Colonic mucosa (tissue), 4 donors: Measurements from ENCODE around the gene SLC17A7. TPM values are rescaled to one million over a fixed set of nuclear protein-coding genes. Genes with fewer than 3 reads are reported as not detected.

ENCODE experiments used
- DNase-seq: peaks from one replicate; pipeline ENCODE4 v3.0.0-alpha.2; 2020
- H3K27ac ChIP-seq: fragments of 200-600 bp; one replicate; pipeline ENCODE4 v1.8.0; 2021
- H3K27me3 ChIP-seq: fragments of 200-600 bp; one replicate; pipeline ENCODE4 v1.8.0; 2021
- H3K36me3 ChIP-seq: fragments of 200-600 bp; one replicate; pipeline ENCODE4 v1.8.0; 2021
- H3K4me1 ChIP-seq: fragments of 200-600 bp; one replicate; pipeline ENCODE4 v1.8.0; 2021; ENCODE audit warnings: mild to moderate bottlenecking
- H3K4me3 ChIP-seq: fragments of 200-600 bp; one replicate; pipeline ENCODE4 v1.8.0; 2021
- H3K9ac ChIP-seq, 2 donors: one replicate each; pipeline ENCODE4 v1.7.0; 2013; ENCODE audit warnings: control low read depth in 2 of 2, low read depth in 2 of 2, low read length in 2 of 2
- H3K9me3 ChIP-seq: fragments of 200-600 bp; one replicate; pipeline ENCODE4 v1.8.0; 2021
- intact Hi-C: fragments of 100-400 bp; cut with DNase I; formaldehyde crosslinking; loops from one replicate; pipeline ENCODE4 v1.14.1; 2022
- total RNA-seq, 2 donors: library from RNA; stranded (reverse); fragmentation: NEBNext Ultra II Directional in 1 of 2; extraction: Animal tissue kit (Norgen Biotek cat#: 25700) in 1 of 2; gene quantifications; one replicate each; pipeline ENCODE4 v1.2.1, GENCODE V29; 2021
- TF ChIP-seq, protein P1 (sequence below): fragments of 200-600 bp; IDR thresholded peaks from one replicate; pipeline ENCODE4 v1.8.0; 2022; ENCODE audit warnings: antibody characterized with exemption, mild to moderate bottlenecking
- donor health status: healthy.
- donor health status: DM: no; HTN: no; CAD: no.
- donor health status: DM: no; HTN: no; CAD: no.

SLC17A7 gene
- total RNA-seq, 2 donors from 2014 or later: 0.21 to 0.25 TPM

- no peaks in the 10 kb centered on the region for H3K4me1 ChIP-seq
- DNase-seq: no peak
- no peak overlapping the region for H3K27ac ChIP-seq
- H3K36me3 ChIP-seq: no peaks in the 10 kb centered on the region
- H3K9me3 ChIP-seq: no peaks in the 10 kb centered on the region
- H3K4me3 ChIP-seq: no peak overlapping the region
- TF ChIP-seq, protein P1, sequence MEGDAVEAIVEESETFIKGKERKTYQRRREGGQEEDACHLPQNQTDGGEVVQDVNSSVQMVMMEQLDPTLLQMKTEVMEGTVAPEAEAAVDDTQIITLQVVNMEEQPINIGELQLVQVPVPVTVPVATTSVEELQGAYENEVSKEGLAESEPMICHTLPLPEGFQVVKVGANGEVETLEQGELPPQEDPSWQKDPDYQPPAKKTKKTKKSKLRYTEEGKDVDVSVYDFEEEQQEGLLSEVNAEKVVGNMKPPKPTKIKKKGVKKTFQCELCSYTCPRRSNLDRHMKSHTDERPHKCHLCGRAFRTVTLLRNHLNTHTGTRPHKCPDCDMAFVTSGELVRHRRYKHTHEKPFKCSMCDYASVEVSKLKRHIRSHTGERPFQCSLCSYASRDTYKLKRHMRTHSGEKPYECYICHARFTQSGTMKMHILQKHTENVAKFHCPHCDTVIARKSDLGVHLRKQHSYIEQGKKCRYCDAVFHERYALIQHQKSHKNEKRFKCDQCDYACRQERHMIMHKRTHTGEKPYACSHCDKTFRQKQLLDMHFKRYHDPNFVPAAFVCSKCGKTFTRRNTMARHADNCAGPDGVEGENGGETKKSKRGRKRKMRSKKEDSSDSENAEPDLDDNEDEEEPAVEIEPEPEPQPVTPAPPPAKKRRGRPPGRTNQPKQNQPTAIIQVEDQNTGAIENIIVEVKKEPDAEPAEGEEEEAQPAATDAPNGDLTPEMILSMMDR: no peak
- intact Hi-C loops: loop anchor here (2.0 kb wide), 1 partner anchor 49 kb away; no protein-coding TSS in a partner anchor
- H3K27me3 ChIP-seq: no peaks in the 10 kb centered on the region
- H3K9ac ChIP-seq: no peak overlapping the region
Measured at GRCh38 chr19:49393881-49394280, 47.4 kb downstream of the SLC17A7 start.

DNA sequence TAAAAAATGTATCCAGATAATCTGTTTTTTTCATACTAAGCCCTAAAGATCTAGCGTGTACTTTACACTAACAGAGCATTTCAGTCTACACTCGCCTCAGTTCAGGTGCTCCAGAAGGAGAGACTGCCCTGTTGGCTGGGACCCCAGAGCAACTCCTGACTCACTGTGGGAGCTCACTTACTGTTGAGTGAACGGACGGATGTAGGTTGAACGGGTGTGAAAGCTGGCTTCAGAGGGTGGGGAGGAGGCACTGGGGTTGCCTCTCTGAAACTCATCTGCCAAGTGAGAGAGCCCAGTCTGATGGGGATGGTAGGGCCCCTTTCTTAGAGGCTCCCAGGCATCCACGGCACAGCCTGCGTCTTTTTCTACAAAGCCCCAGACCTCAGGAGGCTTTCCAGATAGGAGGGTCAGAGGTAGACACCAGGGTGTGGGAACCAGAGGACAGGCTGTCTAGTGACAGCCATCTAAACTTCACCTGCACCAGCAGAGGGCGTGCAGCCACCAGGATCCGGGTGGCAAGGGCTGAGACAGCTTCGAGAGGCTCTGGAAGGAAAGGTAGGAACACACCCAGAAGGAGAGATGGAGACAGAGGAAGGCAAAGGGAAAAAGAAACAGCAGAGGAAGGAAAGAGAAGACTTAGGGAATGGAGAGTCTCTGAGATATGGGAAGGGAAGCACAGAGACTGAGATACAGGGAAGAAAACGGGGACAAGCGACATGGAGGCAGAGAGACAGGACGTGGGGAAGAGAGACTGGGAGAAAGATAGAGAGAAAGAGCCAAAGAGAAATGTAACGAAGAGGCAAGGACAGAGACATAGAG lies 49.5 kb downstream of the SLC17A7 start:
- no peaks in the 10 kb centered on the region for H3K4me1 ChIP-seq
- TF ChIP-seq, protein P1: peak; percentile 56
- H3K9ac ChIP-seq: peak overlapping the region in 1 of 2 donors; percentile 56
- no peaks in the 10 kb centered on the region for H3K36me3 ChIP-seq
- no peaks in the 10 kb centered on the region for H3K9me3 ChIP-seq
- H3K27ac ChIP-seq: no peak overlapping the region
- peak; percentile 81 for DNase-seq
- H3K4me3 ChIP-seq: no peak overlapping the region
- no peaks in the 10 kb centered on the region for H3K27me3 ChIP-seq
- intact Hi-C loops: loop anchor here (2.0 kb wide), 1 partner anchor 51 kb away; no protein-coding TSS in a partner anchor

DNA sequence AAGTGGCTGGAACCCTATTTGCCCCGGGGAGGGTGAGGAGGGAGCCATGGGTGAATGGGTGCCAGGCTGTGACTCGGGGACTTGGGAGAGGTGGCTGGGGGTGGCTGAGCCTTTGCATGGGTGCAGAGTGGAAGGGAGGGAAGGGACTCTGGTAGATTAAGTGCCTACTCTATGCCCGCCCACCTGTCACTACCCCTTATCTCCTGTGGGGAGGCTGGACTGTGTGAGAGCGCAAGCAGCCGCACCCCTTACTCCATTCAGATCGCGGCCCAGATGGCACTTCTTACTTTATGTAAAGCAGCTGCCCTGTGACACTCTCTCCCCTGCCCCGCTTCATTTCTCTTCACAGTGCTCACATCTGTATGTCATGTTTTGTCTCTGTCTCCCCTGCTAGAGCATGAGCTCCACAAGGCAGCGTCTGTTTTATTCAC lies 50.4 kb downstream of the SLC17A7 start:
- Histone ChIP-seq H3K9ac (no peak overlapping the region), H3K9me3 (no peaks in the 10 kb centered on the region), H3K4me1 (no peaks in the 10 kb centered on the region), H3K36me3 (no peaks in the 10 kb centered on the region), H3K27ac (no peak overlapping the region), H3K4me3 (no peak overlapping the region), H3K27me3 (no peaks in the 10 kb centered on the region)
- no peak for DNase-seq
- intact Hi-C loops: no loop called here
- TF ChIP-seq, protein P1: no peak

DNA sequence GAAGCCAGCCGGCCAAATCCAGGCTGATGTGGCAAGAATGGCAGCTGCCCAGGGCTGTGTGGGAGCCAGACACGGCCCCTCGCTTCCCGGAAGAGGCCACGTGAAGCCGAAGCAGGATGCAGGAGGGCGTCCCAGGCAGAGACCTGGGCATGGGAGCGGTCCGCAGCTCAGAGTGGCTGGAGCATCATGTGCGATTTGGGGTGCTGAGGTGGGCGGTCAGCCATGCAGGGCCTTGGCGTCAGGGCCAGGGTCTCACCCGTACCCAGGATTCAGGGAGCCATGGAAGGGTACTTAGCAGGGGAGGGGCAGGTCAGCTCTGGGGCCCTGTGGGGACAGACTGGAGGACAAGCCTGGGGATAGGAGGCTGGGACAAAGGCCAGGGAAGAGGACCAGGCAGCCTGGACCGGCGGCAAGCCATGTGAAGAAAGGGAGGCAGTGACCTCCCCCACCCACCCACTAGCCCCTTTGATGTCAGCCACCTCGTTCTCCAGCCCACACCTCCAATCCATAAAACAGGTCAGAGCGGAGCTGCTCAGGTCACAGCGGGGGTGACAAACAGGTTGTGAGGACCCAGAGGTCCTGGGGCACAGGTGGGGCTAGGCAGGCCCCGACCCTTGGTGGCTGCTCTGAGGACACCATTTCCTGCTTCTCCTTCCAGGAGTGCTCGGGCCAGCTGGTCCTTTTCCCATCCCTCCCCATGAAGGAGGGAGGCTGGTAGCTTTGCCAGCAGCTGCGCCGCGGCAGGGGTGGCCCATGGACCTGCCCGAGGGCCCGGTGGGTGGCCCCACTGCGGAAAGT lies 51.0 kb downstream of the SLC17A7 start:
- no peaks in the 10 kb centered on the region for H3K36me3 ChIP-seq
- no peaks in the 10 kb centered on the region for H3K27me3 ChIP-seq
- TF ChIP-seq, protein P1: no peak
- intact Hi-C loops: no loop called here
- H3K27ac ChIP-seq: no peak overlapping the region
- no peak for DNase-seq
- H3K9ac ChIP-seq: no peak overlapping the region
- H3K4me3 ChIP-seq: no peak overlapping the region
- no peaks in the 10 kb centered on the region for H3K4me1 ChIP-seq
- no peaks in the 10 kb centered on the region for H3K9me3 ChIP-seq

DNA sequence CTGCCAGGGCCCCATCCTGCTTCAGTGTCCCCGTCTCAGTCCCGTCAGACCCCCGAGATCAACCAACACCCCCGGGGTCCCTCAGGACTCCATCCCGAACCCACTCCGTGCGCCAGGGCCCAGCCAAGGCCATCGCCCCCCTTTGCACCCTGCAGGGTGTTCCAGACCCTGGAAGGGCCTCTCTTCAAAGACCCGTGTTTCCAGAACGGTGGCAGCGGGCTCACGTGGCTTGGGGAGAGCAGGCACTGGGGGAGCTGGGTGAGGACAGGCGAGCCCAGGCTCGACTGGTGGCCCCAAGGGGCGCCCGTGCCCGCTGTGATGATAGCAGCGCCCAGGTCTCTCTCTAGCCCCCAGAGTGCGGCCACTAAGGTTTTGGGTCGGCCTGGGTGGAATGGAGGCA lies 51.9 kb downstream of the SLC17A7 start:
- intact Hi-C loops: no loop called here
- TF ChIP-seq, protein P1: no peak
- no peaks in the 10 kb centered on the region for H3K27me3 ChIP-seq
- DNase-seq: no peak
- no peak overlapping the region for H3K27ac ChIP-seq
- H3K36me3 ChIP-seq: no peaks in the 10 kb centered on the region
- H3K4me3 ChIP-seq: no peak overlapping the region
- no peaks in the 10 kb centered on the region for H3K4me1 ChIP-seq
- H3K9me3 ChIP-seq: no peaks in the 10 kb centered on the region
- H3K9ac ChIP-seq: no peak overlapping the region
